Activated T-helper 17 cell treated with anti-CD3 and anti-CD28 coated beads, Interleukin-2, amount 50 U/mL, for 72 hours (primary cell): ENCODE data around the gene MAP4K4. TPM values are rescaled to one million over a fixed set of nuclear protein-coding genes. Genes with fewer than 3 reads are reported as not detected.

Experiments used
- ATAC-seq: fragments of 150-1000 bp; cut with Tn5 transposase; replicated peaks from 2 replicates; pipeline ENCODE4 v1.10.0; 2021; ENCODE audit warnings: mild to moderate bottlenecking, moderate library complexity
- H3K27ac Mint-ChIP-seq: one replicate; pipeline ENCODE4 v1.8.0; 2022; ENCODE audit warnings: mixed read lengths
- H3K27me3 Mint-ChIP-seq: one replicate; pipeline ENCODE4 v1.8.0; 2022; ENCODE audit warnings: mixed read lengths
- H3K36me3 Mint-ChIP-seq: one replicate; pipeline ENCODE4 v1.8.0; 2022; ENCODE audit warnings: low read depth, mild to moderate bottlenecking, mixed read lengths
- H3K4me1 Mint-ChIP-seq: one replicate; pipeline ENCODE4 v1.8.0; 2022; ENCODE audit warnings: mixed read lengths
- H3K4me3 Mint-ChIP-seq: one replicate; pipeline ENCODE4 v1.8.0; 2022; ENCODE audit warnings: mild to moderate bottlenecking, mixed read lengths
- H3K9me3 Mint-ChIP-seq: one replicate; pipeline ENCODE4 v1.8.0; 2022; ENCODE audit warnings: mixed read lengths
- total RNA-seq, 2 donors: library from RNA; stranded (reverse); gene quantifications; one replicate each; pipeline ENCODE4 v1.2.3, GENCODE V29; 2022

MAP4K4 gene
- 10 to 100 TPM; 26.4 to 54.9 TPM for total RNA-seq

GRCh38 chr2:101697124-101698013 is at the start of gene MAP4K4:
MAP4K4 (plus strand) TSS chr2:101697707; CDS start chr2:101698081, 374 bp downstream.
- peaks cover 12% of the 10 kb centered on the region for H3K4me1 Mint-ChIP-seq
- H3K36me3 Mint-ChIP-seq, result peaks cover 9% of the 10 kb centered on the region
- peaks cover 5% of the 10 kb centered on the region for H3K9me3 Mint-ChIP-seq
- no peaks in the 10 kb centered on the region for H3K27me3 Mint-ChIP-seq
- peak within 1 kb of the TSS; percentile 74 for H3K27ac Mint-ChIP-seq
- ATAC-seq, result peak; percentile 43
- no peak within 1 kb of the TSS for H3K4me3 Mint-ChIP-seq

- Mint-ChIP-seq H3K27me3 (no peaks in the 10 kb centered on the region), H3K27ac (no peak overlapping the region), H3K4me3 (no peak overlapping the region), H3K9me3 (no peaks in the 10 kb centered on the region), H3K36me3 (no peaks in the 10 kb centered on the region), H3K4me1 (peaks cover 8% of the 10 kb centered on the region)
- no peak for ATAC-seq
Measured at GRCh38 chr2:101653469-101653868, 44.0 kb upstream of the MAP4K4 start.

- Mint-ChIP-seq H3K27me3 (no peaks in the 10 kb centered on the region), H3K4me1 (peaks cover 8% of the 10 kb centered on the region), H3K36me3 (no peaks in the 10 kb centered on the region), H3K4me3 (no peak overlapping the region), H3K9me3 (no peaks in the 10 kb centered on the region), H3K27ac (no peak overlapping the region)
- no peak for ATAC-seq
Measured at GRCh38 chr2:101655702-101656422, 41.6 kb upstream of the MAP4K4 start.

- Mint-ChIP-seq H3K27me3 (no peaks in the 10 kb centered on the region), H3K9me3 (no peaks in the 10 kb centered on the region), H3K36me3 (no peaks in the 10 kb centered on the region), H3K4me3 (no peak overlapping the region), H3K4me1 (peaks cover under 1% of the 10 kb centered on the region), H3K27ac (no peak overlapping the region)
- ATAC-seq, result no peak
Measured at GRCh38 chr2:101657787-101658186, 39.7 kb upstream of the MAP4K4 start.

DNA sequence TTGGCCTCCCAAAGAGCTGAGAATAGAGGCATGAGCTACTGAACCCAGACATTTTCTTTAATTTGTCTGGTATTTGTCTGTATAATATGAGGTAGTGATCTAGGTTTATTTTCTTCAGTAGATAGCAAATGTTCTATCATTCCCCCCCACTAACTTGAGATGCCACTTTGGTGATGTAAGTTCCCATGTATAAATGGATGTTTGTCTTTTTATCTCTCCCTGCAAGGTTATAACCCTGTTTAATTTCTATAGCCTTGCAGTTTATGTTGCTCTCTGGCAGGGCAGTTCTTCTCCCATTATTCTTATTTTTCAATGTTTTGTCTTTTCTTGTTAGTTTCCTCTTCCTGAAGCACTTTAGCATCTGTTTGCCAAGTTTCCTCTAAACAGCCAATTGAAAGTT is 39.1 kb upstream of the MAP4K4 start:
- no peaks in the 10 kb centered on the region for H3K27me3 Mint-ChIP-seq
- no peak overlapping the region for H3K27ac Mint-ChIP-seq
- H3K36me3 Mint-ChIP-seq, result no peaks in the 10 kb centered on the region
- no peak for ATAC-seq
- no peaks in the 10 kb centered on the region for H3K4me1 Mint-ChIP-seq
- H3K9me3 Mint-ChIP-seq, result no peaks in the 10 kb centered on the region
- no peak overlapping the region for H3K4me3 Mint-ChIP-seq

DNA sequence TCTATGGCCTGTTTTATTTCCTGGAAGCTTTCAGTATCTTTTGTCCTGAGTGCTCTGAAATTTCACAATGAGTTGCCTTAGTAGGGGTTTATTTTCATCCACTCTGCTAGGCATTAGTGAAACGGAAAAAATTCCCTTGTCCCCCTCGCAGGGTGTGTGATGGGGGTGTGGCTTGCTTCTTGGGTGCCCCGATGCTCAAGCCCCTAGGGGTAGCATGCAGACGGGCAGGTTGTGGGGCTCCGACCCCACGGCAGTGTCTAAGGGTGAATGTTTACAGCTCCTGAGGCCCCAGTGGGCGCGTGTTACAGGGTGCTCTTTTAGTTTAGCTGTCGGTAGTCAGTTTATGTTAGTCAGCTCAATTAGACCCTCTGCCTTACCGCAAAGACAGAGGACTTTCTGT is 32.2 kb upstream of the MAP4K4 start:
- Mint-ChIP-seq H3K4me1 (no peaks in the 10 kb centered on the region), H3K4me3 (no peak overlapping the region), H3K27ac (no peak overlapping the region), H3K27me3 (no peaks in the 10 kb centered on the region), H3K9me3 (no peaks in the 10 kb centered on the region), H3K36me3 (no peaks in the 10 kb centered on the region)
- ATAC-seq, result no peak

GRCh38 chr2:101667823-101668222 is 29.7 kb upstream of the MAP4K4 start:
- no peak for ATAC-seq
- H3K9me3 Mint-ChIP-seq, result no peaks in the 10 kb centered on the region
- no peak overlapping the region for H3K4me3 Mint-ChIP-seq
- no peaks in the 10 kb centered on the region for H3K27me3 Mint-ChIP-seq
- H3K36me3 Mint-ChIP-seq, result no peaks in the 10 kb centered on the region
- H3K27ac Mint-ChIP-seq, result no peak overlapping the region
- no peaks in the 10 kb centered on the region for H3K4me1 Mint-ChIP-seq

GRCh38 chr2:101672047-101672446 is 25.5 kb upstream of the MAP4K4 start:
- Mint-ChIP-seq H3K4me1 (peaks cover 6% of the 10 kb centered on the region), H3K27me3 (no peaks in the 10 kb centered on the region), H3K27ac (no peak overlapping the region), H3K4me3 (no peak overlapping the region), H3K36me3 (no peaks in the 10 kb centered on the region), H3K9me3 (no peaks in the 10 kb centered on the region)
- ATAC-seq, result no peak

GRCh38 chr2:101673920-101674319 is 23.6 kb upstream of the MAP4K4 start:
- Mint-ChIP-seq H3K9me3 (no peaks in the 10 kb centered on the region), H3K36me3 (no peaks in the 10 kb centered on the region)
- no peak for ATAC-seq

DNA sequence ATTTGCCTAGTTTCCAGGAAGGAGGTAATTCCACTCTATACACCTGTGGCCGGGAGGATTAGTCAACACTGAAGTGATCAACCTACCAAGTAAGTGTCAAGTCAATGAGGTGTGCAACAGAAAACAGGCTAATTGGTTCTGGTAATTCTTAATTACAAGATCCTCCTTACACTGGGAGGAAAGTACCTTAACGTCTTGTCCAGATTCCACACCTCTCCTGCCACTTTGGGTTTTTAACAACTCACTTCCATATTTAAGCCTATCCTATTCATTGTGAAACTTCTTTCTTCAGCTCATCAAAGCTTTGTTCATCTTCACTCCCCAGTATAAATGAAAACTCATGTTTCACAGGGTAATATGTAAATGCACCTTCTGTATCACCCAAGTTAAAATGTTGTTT is 22.0 kb upstream of the MAP4K4 start:
- H3K4me1 Mint-ChIP-seq, result peaks cover 6% of the 10 kb centered on the region
- H3K4me3 Mint-ChIP-seq, result no peak overlapping the region
- H3K9me3 Mint-ChIP-seq, result no peaks in the 10 kb centered on the region
- no peak overlapping the region for H3K27ac Mint-ChIP-seq
- no peaks in the 10 kb centered on the region for H3K36me3 Mint-ChIP-seq
- peak; percentile 89 for ATAC-seq
- no peaks in the 10 kb centered on the region for H3K27me3 Mint-ChIP-seq

More at GRCh38 chr2:101673920-101674319, 23.6 kb upstream of the MAP4K4 start:
- no peaks in the 10 kb centered on the region for H3K27me3 Mint-ChIP-seq
- H3K27ac Mint-ChIP-seq, result no peak overlapping the region
- no peak overlapping the region for H3K4me3 Mint-ChIP-seq
- peaks cover 6% of the 10 kb centered on the region for H3K4me1 Mint-ChIP-seq

DNA sequence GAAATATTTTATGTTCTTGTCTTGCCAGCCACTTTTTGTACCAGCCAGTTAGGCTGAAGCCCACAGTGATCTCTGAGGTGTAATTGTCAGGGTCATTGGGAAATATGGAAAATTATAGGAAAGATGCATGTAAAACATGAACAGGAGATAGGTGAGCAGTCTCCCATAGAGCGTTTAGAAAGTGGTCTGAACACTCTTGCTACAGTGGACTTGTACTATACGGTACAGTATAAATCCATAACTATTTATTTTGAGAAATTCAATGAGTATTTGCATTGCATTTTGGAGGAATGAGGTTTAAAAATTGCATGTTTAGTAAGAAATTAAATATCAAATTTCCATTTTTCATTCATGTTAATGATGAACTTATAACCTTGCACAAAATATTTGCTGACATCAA is 20.8 kb upstream of the MAP4K4 start:
- H3K4me3 Mint-ChIP-seq, result no peak overlapping the region
- no peak for ATAC-seq
- no peak overlapping the region for H3K27ac Mint-ChIP-seq
- H3K4me1 Mint-ChIP-seq, result peaks cover 6% of the 10 kb centered on the region
- no peaks in the 10 kb centered on the region for H3K9me3 Mint-ChIP-seq
- no peaks in the 10 kb centered on the region for H3K27me3 Mint-ChIP-seq
- H3K36me3 Mint-ChIP-seq, result no peaks in the 10 kb centered on the region

- no peaks in the 10 kb centered on the region for H3K36me3 Mint-ChIP-seq
- H3K4me3 Mint-ChIP-seq, result no peak overlapping the region
- no peaks in the 10 kb centered on the region for H3K27me3 Mint-ChIP-seq
- no peak for ATAC-seq
- H3K4me1 Mint-ChIP-seq, result peaks cover 6% of the 10 kb centered on the region
- no peaks in the 10 kb centered on the region for H3K9me3 Mint-ChIP-seq
- no peak overlapping the region for H3K27ac Mint-ChIP-seq
Measured at GRCh38 chr2:101677658-101678057, 19.8 kb upstream of the MAP4K4 start.

GRCh38 chr2:101678379-101678778 is 19.1 kb upstream of the MAP4K4 start:
- Mint-ChIP-seq H3K9me3 (no peaks in the 10 kb centered on the region), H3K4me3 (no peak overlapping the region), H3K27me3 (no peaks in the 10 kb centered on the region), H3K36me3 (no peaks in the 10 kb centered on the region), H3K27ac (no peak overlapping the region), H3K4me1 (peaks cover 6% of the 10 kb centered on the region)
- no peak for ATAC-seq

GRCh38 chr2:101679037-101679726 is 18.3 kb upstream of the MAP4K4 start:
- Mint-ChIP-seq H3K9me3 (no peaks in the 10 kb centered on the region), H3K4me3 (no peak overlapping the region), H3K36me3 (no peaks in the 10 kb centered on the region), H3K27me3 (no peaks in the 10 kb centered on the region), H3K27ac (no peak overlapping the region), H3K4me1 (peaks cover 6% of the 10 kb centered on the region)
- ATAC-seq, result no peak
